Epithelial cell of esophagus (primary cell): ENCODE data around the gene YOD1.

Experiments
- DNase-seq: peaks from one replicate; pipeline ENCODE4 v3.0.0; 2010; ENCODE audit warnings: low read depth
- H3K4me3 ChIP-seq: 2 replicates; pipeline ENCODE4 v1.5.1; 2011; ENCODE audit warnings: mild to moderate bottlenecking, low read length, control low read depth
- CTCF ChIP-seq: IDR thresholded peaks from 2 replicates; pipeline ENCODE4 v1.5.1; 2011; ENCODE audit warnings: low read depth, mild to moderate bottlenecking, low read length, control low read depth, inconsistent platforms; ENCODE audit not compliant: insufficient read depth; ENCODE audit errors: missing control alignments

YOD1 gene

DNA sequence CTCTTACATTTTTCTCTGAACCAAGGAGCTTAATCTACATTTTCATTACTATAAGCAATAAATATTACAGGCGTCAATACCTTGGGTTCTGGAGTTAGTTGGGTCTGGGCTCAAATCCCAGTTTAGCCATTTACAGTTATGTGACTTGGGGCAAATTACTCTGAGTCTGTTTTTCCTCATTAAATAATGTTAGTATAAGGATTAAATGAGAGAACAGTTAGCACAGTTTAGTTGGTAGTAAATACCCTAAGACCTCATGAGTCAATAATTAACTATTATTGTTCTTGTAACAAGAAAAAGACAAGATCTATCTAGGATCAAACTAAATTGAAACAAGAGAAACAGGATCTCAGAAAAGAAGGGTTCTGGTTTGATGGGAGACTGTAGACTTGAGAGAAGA lies 23.1 kb downstream of the YOD1 start:
- no peak for TF ChIP-seq CTCF
- H3K4me3 ChIP-seq: peak overlapping the region; percentile 100
- no peak for DNase-seq

GRCh38 chr1:207027206-207027777 lies 23.7 kb downstream of the YOD1 start:
- H3K4me3 ChIP-seq: peak overlapping the region; percentile 100
- TF ChIP-seq CTCF: no peak
- DNase-seq: peak; percentile 98

DNA sequence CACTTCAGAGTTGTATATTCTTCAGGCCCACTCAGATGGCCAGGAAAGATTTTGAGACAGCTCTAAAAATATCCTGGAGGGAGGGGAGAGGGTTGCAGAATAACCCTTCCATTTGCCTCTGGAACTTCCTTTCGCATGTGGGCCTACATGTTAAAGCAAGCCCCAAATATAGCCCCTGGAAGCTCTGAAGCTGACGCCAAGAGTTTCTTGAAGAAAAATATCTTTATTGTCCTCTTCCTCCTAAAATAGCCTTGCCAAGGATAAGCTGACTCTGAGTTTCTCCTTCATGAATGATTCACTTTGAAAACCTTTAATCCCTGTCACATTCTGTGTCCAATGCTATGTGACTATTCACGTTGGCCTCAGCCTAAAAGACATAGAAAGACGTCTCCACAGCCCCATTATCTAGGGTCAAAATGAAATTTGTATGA lies 24.9 kb downstream of the YOD1 start:
- peak; percentile 44 for DNase-seq
- peak overlapping the region; percentile 100 for H3K4me3 ChIP-seq
- TF ChIP-seq CTCF: no peak

DNA sequence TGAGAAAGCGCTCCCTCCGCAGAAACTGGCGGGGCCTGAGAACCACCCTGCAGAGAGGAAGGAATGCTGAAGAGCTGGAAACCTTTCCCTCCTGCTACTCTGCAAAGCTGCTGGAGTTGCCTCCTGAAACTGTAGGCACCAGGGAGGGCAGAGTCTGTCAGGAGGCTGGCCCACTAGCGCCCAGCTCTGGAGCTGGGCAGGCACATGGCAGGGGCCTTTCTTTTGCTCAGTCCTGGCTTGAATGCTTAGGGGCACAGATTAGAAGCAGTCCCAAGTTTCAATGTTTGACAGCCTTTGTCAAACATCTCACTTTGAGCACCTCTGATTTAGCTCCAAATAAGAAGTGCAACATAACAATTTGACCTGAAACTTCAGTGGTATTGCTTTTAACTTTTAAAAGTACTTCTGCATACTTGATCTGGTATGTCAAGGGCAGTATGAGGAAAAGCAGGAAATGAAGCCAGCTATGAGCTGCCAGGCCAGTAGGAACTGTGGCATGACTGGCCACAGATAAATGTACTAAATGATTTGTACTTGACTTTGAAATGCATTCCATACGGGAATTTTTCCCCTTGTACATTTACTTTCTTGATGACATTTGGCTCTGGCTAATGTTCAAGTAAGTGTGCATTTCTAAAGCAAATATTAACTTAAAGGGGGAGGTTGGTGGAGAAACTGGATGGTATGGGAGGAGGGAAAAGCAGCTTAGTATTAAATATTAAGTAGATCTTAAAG lies 25.7 kb downstream of the YOD1 start:
- peak; percentile 77 for DNase-seq
- H3K4me3 ChIP-seq: no peak overlapping the region

DNA sequence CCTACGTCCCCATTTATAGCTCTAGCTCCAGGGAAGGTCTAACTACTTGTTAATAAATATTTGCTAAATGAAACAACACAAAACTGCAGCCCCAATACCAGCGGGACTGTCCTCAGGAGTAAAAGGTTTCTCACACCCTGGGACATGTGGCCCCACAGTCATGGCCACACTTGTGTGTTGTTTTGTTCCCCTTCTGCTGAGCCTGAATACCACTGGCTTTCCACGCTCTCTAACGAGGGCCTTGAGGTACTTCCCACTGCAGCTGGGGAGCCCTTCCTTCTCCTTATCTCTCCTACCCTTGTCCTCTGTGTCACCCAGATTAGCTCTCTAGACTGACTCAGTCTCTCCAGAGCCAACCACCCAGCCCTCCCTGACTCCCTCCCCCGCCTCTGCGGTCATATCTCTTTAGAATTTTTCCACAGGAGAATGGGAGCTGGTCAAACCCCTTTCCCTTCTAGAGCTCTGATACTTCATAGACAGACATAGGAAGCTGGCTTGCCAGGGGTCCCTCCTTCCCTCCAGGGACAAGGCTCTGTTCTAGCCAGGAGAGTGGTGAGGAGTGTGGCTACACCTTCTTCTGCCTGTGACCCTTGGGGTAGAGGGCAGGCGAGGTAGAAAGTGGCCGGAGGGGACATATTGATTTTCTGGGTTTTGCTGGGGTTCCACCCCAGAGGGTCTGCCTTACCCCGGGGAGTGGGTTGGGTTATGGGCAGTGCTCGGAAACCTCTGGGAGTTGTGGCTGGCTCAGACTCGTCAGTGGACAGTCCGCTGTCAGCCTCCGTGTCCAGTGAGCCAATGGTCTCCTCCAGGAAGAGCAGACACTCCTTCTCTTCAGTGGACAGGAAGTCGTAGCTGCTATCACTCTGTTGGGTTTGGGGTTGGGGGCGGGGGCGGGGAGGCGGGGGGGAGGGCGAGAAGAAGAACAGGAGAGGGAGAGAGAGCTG lies 26.5 kb downstream of the YOD1 start:
- no peak for TF ChIP-seq CTCF
- DNase-seq: peak; percentile 33
- no peak overlapping the region for H3K4me3 ChIP-seq

More for the DNA sequence above, 25.7 kb downstream of the YOD1 start:
- no peak for TF ChIP-seq CTCF

DNA sequence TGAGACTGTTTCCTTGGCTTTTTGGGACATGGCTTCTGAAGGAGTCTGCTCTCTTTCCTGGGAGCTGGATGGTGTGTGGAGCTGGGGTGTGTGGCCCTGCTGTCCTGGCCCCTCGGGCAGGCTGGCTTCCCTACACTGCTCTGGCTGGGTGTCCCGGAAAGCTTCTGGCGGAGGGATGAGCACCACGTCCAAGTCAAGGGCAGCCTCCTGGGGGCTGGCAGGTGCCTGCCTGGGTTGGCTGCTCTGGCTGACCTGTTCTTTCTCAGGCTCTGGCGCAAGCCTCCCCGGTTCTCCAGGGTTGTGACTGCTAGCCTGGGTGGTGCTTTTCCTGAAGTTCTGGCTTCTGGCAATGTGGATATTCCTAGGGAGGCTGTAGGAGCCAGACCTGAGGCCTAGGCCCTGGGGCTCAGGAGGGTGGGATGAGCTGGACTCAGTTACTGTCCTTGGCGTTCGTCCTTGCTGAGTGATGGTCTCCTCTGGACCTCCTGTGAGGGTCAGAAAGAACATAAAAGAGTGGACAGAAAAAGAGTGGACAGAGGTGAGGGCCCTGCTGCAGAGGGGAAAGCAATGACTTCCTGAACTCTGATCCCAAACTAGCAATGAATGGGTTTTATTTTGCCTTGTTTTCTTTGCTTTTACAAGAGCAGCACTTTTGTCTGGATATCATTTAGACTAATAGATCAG lies 27.9 kb downstream of the YOD1 start:
- H3K4me3 ChIP-seq: no peak overlapping the region
- TF ChIP-seq CTCF: no peak

More for the DNA sequence above, 27.9 kb downstream of the YOD1 start:
- no peak for DNase-seq
